Right kidney (tissue), 9 donors: ENCODE measurements around the gene SCRN3.
"Not testable (repeated sequence)": the region's sequence is repeated elsewhere in the genome, so short reads cannot be mapped to it uniquely, and the experiment has no call there.

Experiments used
- DNase-seq: peaks from one replicate; pipeline ENCODE4 v3.0.0-alpha.2; 2016
- long read RNA-seq, 8 donors: transcript quantifications; one replicate each; lab custom pipeline, GENCODE V29; 2026

Gene SCRN3, protein sequence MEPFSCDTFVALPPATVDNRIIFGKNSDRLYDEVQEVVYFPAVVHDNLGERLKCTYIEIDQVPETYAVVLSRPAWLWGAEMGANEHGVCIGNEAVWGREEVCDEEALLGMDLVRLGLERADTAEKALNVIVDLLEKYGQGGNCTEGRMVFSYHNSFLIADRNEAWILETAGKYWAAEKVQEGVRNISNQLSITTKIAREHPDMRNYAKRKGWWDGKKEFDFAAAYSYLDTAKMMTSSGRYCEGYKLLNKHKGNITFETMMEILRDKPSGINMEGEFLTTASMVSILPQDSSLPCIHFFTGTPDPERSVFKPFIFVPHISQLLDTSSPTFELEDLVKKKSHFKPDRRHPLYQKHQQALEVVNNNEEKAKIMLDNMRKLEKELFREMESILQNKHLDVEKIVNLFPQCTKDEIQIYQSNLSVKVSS
- long read RNA-seq, donor 1, partial matches to known transcripts = 0 of 4 reads
- long read RNA-seq, donor 1, other reads (novel, unspliced or antisense) = 0 of 4 reads
- long read RNA-seq, donor 2, partial matches to known transcripts = 0 of 1 reads
- long read RNA-seq, donor 2, other reads (novel, unspliced or antisense) = 0 of 1 reads
- long read RNA-seq, donor 3 = 0 reads
- long read RNA-seq, donor 4, partial matches to known transcripts = 20 of 21 reads
- long read RNA-seq, donor 4, other reads (novel, unspliced or antisense) = 0 of 21 reads
- long read RNA-seq, donor 5, partial matches to known transcripts = 0 of 3 reads
- long read RNA-seq, donor 5, other reads (novel, unspliced or antisense) = 0 of 3 reads
- long read RNA-seq, donor 6, partial matches to known transcripts = 0 of 2 reads
- long read RNA-seq, donor 6, other reads (novel, unspliced or antisense) = 0 of 2 reads
- long read RNA-seq, donor 7, partial matches to known transcripts = 0 of 1 reads
- long read RNA-seq, donor 7, other reads (novel, unspliced or antisense) = 0 of 1 reads
- long read RNA-seq, donor 8, partial matches to known transcripts = 0 of 1 reads
- long read RNA-seq, donor 8, other reads (novel, unspliced or antisense) = 0 of 1 reads

DNA sequence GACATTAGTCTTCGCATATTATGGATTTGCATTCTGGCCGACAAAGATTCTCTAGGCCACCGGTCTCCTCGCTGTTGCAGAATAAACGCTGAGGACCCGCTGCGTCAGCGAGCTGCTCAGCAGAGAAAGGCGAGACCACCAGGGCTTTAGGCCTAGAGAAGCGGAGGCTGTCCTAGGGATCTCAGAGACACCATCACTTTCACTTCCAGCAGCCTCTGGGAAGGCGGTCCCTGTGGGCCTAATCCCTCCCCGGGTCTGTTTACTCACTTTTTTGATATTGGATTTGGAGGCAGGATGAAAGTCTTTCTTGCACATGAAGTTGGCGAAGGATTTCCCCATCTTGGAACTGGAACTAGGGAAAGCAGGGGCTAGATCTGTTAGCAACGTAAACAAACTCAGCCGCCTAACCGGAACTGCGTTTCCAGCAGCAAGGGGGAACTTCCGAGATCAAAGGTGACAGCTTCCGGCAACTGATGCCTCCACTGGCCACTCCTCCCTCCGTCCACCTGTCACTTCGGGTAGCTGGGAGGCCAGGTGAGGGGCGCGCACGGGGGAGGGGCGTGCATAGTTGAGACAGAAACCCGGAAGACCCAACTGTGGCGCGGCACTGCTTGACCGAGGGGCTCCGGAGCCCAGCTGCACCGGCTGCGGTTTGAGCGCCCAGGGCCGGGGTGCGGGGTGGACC, at the start of gene SCRN3:
Gene SCRN3 (plus strand): TSS at position 447 of the 685 bp plus-strand sequence. CDS start 2,554 bp downstream, outside the sequence.
- DNase-seq = peak; percentile 88

DNA sequence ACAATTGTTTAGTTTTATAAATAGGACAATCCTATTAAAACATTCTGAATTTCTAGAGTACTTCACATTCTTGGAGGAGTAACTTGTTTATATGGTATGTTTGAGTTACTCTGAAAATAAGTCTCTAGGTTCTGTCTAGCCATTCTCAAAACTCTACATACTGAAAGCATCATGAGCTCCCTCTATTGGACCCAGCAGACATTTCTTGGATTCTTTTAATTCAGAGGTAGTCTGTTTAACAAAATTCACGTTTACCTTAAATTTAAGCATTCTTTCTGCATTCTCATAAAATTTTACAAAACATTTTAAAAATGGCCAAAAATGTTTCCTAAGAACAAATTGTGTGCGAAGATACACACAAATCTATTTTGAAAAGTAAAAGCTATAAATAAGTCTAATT, 45.5 kb upstream of the SCRN3 start:
- no peak for DNase-seq

DNA sequence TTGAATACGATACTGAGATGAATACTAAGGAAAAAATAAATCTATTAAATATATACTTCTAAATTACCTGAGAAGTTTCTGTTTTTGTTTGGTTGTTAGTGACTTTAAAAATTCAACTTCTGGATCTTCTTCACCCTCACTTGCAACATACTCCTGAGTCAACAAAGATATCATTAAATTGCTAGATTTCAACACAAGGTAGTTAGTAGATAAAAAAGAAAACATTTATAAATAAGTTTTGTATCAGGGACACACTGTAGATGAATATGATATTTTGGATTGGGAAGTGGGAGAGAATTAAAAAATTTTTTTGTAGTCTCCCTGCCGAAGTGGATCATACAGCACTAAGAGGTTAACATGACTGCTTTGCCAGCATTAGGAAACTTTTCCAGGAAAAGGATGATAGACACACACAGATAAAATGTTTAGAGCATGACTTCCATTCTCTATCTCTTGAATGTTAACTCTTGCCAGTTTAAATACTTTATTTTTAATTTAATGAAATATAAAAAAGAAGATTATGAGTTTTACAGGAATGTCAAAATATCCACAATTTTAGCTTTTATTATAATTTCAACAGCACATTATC, 44.8 kb upstream of the SCRN3 start:
- DNase-seq = no peak

DNA sequence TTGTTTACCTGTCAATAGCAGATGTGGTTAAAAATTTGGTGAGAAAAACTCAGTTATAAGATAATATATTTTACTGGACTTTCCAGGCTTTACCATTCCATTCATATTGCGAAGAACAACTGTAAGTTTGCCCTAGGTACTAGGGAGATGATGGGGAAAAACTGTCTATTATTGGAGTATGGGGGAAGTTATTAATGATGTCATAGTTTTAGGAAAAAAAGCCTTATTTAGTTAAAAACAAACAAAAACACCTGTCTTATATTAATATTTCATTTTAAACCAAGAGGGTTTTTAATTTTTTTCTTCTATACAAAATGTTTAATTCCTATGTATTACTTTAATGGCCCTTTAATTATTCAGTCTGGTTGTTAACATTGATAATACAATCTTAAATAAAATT, 42.5 kb upstream of the SCRN3 start:
- no peak for DNase-seq

DNA sequence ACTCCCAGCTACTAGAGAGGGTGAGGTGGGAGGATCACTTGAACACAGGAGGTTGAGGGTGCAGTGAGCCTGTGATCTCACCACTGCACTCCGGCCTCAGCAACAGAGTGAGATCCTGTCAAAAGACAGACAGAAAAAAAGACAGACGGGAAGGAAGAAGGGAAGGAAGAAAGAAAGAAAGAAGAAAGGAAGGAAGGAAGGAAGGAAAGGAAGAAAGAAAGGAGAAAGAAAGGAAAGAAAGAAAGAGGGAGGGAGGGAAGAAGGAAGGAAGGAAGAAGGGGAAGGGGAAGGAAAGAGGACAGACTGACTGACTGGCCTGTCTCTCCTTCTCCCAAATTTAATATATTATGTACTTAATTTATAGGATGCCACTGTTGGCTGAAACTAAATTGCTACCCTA, 39.2 kb upstream of the SCRN3 start:
- no peak for DNase-seq

DNA sequence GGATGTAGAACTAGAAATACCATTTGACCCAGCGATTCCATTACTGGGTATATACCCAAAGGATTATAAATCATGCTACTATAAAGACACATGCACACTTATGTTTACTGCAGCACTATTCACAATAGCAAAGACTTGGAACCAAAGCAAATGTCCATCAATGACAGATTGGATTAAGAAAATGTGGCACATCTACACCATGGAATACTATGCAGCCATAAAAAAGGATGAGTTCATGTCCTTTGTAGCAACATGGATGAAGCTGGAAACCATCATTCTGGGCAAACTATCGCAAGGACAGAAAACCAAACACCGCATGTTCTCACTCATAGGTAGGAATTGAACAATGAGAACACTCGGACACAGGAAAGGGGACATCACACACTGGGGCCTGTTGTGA, 35.9 kb upstream of the SCRN3 start:
- DNase-seq = not testable (repeated sequence)

DNA sequence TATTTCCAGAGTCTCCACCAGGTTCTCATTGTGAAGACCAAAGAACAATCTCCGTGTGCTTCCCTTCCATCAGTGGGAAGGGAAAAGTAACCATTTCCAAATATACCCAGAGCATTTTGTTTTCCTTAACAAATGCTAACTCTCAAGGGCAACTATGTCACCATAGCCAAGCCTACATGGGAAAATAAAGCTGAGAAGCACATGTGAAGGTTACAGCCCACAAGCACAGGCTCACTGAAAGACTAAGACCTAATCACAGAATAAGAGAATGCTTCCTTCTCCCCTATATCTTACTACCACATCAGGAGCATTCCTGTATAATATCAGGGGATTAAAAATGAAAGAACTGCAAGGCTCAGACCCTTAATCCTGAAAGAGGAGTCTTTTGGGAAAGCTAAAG, 32.6 kb upstream of the SCRN3 start:
- no peak for DNase-seq

DNA sequence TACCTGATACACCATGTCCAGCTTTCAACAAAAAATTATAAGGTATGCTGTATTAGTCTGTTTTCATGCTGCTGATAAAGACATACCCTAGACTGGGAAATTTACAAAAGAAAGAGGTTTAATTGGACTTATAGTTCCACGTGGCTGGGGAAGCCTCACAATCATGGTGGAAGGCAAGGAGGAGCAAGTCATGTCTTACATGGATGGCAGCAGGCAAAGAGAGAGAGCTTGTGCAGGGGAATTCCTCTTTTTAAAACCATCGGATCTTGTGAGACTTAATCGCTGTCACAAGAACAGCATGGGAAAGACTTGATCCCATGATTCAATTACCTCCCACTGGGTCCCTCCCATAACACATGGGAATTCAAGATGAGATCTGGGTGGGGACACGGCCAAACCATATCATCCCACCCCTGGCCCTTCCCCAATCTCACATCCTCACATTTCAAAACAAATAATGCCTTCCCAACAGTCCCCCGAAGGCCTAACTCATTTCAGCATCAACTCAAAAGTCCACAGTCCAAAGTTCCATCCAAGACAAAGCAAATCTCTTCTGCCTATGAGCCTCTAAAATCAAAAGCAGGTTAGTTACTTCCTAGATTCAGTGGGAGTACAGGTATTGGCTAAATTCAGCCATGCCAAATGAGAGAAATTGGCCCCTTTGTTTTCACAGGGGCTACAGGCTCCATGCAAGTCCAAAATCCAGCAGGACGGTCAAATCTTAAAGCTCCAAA, 31.9 kb upstream of the SCRN3 start:
- not testable (repeated sequence) for DNase-seq

DNA sequence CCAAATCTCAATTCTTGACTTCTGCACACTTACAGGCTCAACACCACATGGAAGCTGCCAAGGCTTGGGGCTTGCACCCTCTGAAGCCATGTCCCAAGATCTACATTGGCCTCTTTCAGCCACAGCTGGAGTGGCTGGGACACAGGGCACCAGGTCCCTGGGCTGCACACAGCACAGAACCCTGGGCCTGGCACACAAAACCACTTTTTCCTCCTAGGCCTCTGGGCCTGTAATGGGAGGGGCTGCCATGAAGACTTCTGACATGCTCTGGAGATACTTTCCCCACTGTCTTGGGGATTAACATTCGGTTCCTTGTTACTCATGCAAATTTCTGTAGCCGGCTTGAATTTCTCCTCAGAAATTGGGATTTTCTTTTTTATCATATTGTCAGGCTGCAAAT, 30.9 kb upstream of the SCRN3 start:
- DNase-seq = no peak

DNA sequence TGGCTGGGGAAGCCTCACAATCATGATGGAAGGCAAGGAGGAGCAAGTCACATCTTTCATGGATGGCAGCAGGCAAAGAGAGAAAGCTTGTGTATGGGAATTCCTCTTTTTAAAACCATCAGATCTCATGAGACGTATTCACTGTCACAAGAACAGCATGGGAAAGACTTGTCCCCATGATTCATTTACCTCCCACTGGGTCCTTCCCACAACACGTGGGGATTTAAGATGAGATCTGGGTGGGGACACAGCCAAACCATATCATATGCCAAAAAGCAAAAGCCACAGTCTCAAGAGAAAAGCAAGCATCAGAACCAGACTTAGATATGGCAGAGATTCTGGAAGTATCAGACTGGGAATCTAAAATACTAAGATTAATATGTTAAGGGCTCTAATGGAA, 30.0 kb upstream of the SCRN3 start:
- DNase-seq = no peak

DNA sequence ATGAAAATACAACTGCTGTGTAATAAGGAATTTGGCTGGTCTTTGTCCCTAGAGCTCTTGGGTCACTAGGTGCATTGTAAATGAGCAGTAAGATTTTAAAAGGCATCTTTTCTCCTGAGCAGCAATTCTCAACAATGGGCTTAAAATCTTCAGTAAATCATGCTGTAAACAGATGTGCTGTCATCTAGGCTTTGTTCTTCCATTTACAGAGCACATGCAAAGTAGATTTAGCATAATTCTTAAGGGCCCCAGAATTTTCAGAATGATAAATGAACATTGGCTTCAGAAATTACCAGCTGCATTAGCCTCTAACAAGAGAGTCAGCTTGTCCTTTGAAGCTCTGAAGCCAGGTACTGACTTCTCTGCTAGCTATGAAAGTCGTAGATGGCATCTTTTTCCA, 26.8 kb upstream of the SCRN3 start:
- no peak for DNase-seq

DNA sequence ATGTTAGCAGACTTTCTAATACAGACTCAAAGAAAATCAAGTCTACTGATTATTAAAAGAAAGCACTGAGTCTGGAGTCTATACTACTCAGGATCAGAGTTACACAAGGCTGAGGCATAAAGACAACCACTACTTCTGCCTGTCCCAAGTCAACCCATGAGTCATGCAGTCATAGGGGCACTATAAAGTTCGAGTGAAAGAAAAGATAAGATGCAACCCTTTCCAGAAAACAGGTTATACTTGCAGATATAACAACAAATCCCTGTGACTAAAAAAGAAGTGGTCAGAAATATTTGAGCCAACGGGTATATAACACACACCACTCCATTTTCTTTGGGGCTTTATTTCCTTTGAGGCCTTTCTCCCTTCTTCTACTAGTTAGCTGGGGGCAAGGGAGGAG, 18.6 kb upstream of the SCRN3 start:
- no peak for DNase-seq

DNA sequence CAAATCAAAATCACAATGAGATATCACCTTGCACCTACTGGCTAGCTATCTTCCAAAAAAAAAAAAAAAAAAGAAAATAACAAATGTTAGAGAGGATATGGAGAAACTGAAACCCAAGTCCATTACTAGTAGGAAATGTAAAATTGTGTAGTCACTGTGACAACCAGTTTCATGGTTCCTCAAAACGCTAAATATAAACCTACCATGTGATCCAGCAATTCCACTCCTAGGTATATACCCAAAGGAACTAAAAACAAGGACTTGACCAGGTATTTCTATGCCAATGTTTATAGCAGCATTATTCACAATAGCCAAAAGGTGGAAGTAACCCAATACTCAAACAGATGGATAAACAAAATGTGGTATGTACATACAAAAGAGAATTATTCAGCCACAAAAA, 11.7 kb upstream of the SCRN3 start:
- no peak for DNase-seq

DNA sequence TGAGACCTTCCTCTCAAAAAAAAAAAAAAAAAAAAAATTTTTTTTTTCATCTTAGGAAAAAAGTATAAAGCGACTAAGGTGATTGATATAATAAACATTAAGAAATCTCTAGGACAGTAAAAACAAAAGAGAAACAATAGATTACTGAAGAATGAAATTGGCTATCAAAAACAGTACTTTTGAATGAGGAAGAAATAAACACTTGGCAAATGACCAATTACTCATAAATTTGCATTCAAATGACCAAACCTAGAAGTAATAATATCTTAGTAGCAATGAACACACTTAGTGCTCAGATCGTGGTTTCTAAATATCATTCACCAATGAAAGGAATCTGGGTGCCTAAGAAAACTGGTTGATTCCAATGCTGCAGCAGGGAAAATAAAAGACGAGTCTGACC, 10.3 kb upstream of the SCRN3 start:
- DNase-seq = no peak

DNA sequence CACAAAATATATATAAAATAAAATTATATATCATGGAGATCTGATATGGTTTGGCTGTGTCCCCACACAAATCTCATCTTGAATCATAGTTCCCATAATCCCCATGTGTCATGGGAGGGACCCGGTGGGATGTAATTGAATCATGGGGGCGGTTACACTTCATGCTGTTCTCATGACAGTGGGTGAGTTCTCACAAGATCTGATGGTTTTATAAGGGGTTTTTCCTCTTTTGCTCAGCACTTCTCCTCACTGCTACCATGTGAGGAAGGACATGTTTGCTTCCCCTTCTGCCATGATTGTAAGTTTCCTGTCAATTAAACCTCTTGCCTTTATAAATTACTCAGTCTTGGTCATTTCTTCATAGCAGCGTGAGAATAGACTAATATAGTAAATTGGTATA, 6.8 kb upstream of the SCRN3 start:
- DNase-seq = not testable (repeated sequence)

DNA sequence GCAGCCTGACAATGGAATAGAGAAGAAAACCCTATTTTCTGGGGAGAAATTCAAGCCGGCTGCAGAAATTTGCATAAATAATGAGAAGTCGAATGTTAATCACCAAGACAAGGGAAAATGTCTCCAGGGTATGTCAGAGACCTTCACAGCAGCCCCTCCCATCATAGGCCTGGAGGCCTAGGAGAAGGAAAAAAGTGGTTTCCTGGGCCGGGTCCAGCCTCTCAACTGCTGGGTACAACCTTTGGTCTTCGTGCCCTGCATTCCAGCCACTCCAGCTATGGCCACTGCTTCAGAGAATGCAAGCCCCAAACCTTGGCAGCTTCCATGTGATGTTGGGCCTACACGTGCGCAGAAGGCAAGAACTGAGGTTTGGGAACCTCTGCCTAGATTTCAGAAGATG, 6.0 kb upstream of the SCRN3 start:
- no peak for DNase-seq

DNA sequence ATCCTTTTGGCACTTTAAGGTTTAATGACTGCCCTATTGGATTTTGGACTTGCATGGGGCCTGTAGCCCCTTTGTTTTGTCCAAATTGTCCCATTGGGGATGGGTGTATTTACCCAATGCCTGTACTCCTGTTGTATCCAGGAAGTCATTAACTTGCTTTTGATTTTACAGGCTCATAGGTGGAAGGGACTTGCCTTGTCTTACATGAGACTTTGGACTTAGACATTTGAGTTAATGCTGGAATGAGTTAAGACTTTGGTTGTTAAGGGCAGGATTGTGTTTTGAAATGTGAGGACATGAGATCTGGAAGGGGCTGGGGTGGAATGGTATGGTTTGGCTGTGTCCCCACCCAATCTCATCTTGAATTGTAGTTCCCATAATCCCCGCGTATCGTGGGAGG, 5.2 kb upstream of the SCRN3 start:
- not testable (repeated sequence) for DNase-seq

DNA sequence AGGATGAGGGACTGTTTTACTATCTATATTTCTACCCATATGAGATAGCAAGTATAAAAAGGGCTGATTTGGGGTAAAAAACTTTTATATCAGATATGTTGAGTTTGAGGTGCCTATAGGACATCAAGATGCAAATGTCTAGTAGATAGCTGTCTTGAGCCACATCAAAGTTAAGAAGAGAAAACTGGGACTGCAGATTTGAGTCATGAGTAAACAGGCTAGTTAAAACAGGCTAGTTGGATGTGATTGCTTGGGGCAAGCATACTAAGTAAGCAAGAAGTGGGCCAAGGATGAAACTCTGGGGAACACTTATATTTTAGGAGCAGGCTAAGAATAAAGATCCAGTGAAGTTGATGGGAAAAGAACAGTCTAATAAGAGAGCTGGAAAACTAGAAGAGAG, 2.8 kb upstream of the SCRN3 start:
- no peak for DNase-seq

DNA sequence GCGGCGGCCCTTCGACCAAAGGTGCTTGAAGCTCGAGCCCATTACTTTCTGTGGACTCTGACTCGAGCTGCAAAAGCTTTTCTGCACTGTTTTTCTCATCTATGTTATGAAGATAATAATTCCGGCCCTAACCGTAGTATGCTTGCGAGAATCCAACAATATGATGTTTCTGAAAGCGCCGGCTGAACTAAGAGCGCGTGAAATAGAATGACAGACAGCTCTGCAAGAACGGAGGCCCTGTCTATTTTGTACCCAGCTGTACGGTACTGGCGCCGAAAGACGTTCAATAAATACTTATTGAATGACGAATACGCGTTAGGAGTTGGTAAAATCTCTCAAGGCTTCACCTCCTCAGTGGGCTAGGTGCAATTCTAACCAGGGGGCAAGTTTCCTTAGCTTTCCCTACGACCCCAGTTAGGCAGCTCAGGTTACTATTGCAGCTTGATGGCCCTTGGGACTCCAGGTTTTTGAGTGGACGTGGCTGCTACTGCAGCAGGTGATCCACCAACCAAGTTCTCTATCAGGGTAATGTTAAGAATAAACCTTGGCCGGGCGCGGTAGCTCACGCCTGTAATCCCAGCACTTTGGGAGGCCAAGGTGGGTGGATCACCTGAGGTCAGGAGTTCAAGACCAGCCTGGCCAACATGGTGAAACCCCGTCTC, 570 bp downstream of the SCRN3 start:
- no peak for DNase-seq

DNA sequence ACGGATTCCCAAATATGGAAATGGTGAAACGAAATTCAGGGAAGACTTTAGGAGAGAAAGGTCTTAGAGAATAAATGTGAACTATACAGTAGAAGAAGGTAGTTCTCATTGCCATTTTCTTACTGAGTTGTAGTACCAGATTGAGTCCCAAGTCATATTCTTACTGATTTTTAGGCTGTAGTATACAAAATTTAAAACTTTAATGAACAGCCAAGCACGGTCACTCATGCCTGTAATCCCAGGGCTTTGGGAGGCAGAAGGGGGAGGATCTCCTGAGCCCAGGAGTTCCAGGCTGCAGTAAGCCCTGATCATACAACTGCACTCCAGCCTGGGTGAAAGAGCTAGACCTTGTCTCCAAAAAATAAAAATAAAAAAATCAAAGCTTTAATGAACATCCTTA, 2.2 kb downstream of the SCRN3 start:
- no peak for DNase-seq

DNA sequence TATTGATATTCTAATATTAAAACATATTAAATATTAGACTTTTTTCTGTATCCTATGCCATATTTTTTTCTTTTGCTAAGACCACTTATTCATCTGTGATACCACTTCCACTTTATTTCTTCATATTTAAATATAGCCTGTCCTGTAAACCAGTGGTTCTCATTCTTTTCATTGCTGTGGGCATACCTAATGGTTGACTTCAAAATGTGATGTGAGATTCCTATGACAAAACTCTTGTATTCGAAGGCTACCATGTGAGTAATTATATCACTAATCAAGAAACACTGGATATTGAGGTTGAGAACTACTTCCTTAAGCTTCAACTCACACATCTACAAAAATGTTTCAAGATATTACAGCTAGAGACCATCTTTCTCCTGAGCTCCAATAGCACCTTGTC, 3.6 kb downstream of the SCRN3 start:
- DNase-seq = no peak
